ENCODE measurements around the gene TPST2. TPM values are rescaled to one million over a fixed set of nuclear protein-coding genes. Genes with fewer than 3 reads are reported as not detected.

TPST2 gene
- total RNA-seq, 2 experiments from 2014 or later, result 7.2 to 7.4 TPM

GRCh38 chr22:26604368-26604767 lies 14.4 kb upstream of the TPST2 start:
- no peak overlapping the region for H3K27ac Mint-ChIP-seq
- no peaks in the 10 kb centered on the region for H3K4me1 Mint-ChIP-seq (ENCODE audit: low read depth)
- POLR2A ChIA-PET, result no interaction called here
- TF ChIP-seq, protein P1, sequence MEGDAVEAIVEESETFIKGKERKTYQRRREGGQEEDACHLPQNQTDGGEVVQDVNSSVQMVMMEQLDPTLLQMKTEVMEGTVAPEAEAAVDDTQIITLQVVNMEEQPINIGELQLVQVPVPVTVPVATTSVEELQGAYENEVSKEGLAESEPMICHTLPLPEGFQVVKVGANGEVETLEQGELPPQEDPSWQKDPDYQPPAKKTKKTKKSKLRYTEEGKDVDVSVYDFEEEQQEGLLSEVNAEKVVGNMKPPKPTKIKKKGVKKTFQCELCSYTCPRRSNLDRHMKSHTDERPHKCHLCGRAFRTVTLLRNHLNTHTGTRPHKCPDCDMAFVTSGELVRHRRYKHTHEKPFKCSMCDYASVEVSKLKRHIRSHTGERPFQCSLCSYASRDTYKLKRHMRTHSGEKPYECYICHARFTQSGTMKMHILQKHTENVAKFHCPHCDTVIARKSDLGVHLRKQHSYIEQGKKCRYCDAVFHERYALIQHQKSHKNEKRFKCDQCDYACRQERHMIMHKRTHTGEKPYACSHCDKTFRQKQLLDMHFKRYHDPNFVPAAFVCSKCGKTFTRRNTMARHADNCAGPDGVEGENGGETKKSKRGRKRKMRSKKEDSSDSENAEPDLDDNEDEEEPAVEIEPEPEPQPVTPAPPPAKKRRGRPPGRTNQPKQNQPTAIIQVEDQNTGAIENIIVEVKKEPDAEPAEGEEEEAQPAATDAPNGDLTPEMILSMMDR (IDR thresholded peaks at IDR 0.05), result no peak
- Histone ChIP-seq H3K4me1 (ENCODE audit: insufficient read depth, low read length) (peaks cover under 1% of the 10 kb centered on the region), H3K36me3 (ENCODE audit: insufficient read depth, low read length) (no peaks in the 10 kb centered on the region), H3K9me3 (ENCODE audit: control insufficient read depth in 1 of 2, insufficient read depth in 1 of 2, low read length in 2 of 2) (no peaks in the 10 kb centered on the region), H3K27ac (ENCODE audit: low read depth in 1 of 2, low read length in 2 of 2) (no peak overlapping the region), H3K4me3 (ENCODE audit: low read length) (no peak overlapping the region), H3K27me3 (ENCODE audit: control insufficient read depth in 1 of 2, insufficient read depth in 2 of 2, low read length in 2 of 2) (no peaks in the 10 kb centered on the region)
- H3K4me3 Mint-ChIP-seq, result no peak overlapping the region
- CTCF ChIA-PET, result no interaction called here
- no peaks in the 10 kb centered on the region for H3K36me3 Mint-ChIP-seq (ENCODE audit: low read depth)
- DNase-seq (no peak), ATAC-seq (ENCODE audit: poor library complexity) (no peak)
- H3K9me3 Mint-ChIP-seq, result no peaks in the 10 kb centered on the region
- peaks cover 4% of the 10 kb centered on the region for H3K27me3 Mint-ChIP-seq
- intact Hi-C loops (cut with DNase I, micrococcal nuclease), result no loop called here

DNA sequence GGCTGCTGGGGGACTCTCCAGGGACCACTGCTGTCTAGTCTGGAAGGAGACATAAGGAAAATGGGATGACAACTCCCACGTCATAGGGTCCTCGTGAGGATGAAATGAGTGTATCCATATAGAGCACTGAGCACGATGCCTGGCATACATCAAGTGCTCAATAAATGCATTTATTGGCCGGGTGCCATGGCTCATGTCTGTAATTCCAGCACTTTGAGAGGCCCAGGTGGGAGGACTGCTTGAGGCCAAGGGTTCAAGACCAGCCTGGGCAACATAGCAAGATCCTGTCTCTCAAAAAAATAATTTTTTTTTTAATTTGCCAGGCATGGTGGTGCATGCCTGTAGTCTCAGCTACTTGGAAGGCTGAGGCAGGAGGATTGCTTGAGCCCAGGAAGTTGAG lies 12.2 kb upstream of the TPST2 start:
- Mint-ChIP-seq H3K4me1 (ENCODE audit: low read depth) (no peaks in the 10 kb centered on the region), H3K4me3 (no peak overlapping the region), H3K27me3 (peaks cover 4% of the 10 kb centered on the region), H3K27ac (no peak overlapping the region), H3K9me3 (no peaks in the 10 kb centered on the region), H3K36me3 (ENCODE audit: low read depth) (no peaks in the 10 kb centered on the region)
- no peak for DNase-seq
- Histone ChIP-seq H3K27me3 (ENCODE audit: control insufficient read depth in 1 of 2, insufficient read depth in 2 of 2, low read length in 2 of 2) (no peaks in the 10 kb centered on the region), H3K36me3 (ENCODE audit: insufficient read depth, low read length) (no peaks in the 10 kb centered on the region), H3K27ac (ENCODE audit: low read depth in 1 of 2, low read length in 2 of 2) (no peak overlapping the region), H3K9me3 (ENCODE audit: control insufficient read depth in 1 of 2, insufficient read depth in 1 of 2, low read length in 2 of 2) (no peaks in the 10 kb centered on the region), H3K4me1 (ENCODE audit: insufficient read depth, low read length) (peaks cover 2% of the 10 kb centered on the region), H3K4me3 (ENCODE audit: low read length) (no peak overlapping the region)
- ChIA-PET CTCF (no interaction called here), POLR2A (no interaction called here)
- no peak for ATAC-seq (ENCODE audit: poor library complexity)
- TF ChIP-seq, protein P1 (IDR thresholded peaks at IDR 0.05), result no peak
- intact Hi-C loops (cut with DNase I, micrococcal nuclease), result no loop called here

DNA sequence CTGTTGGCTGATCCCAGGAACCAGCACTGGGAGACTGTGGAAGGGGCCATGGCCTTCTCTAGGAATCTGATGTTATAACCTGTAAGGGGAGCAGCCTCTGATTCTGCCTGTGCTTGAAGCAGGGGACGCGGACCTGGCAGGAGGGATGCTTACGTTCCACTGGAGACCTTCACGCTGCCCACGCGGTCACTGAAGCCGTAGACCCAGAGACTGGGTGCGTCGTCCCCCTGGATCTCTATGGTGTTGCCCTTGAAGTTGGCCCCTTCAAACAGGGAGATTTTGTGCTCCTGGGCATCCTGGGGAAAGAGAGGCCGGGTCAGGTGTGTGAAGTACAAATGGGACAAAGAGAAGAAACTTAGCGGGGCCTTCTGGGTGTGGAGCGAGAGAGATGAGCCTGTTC lies 11.8 kb upstream of the TPST2 start:
- no peak overlapping the region for H3K27ac Mint-ChIP-seq
- POLR2A ChIA-PET, result no interaction called here
- Histone ChIP-seq H3K27me3 (ENCODE audit: control insufficient read depth in 1 of 2, insufficient read depth in 2 of 2, low read length in 2 of 2) (no peaks in the 10 kb centered on the region), H3K36me3 (ENCODE audit: insufficient read depth, low read length) (no peaks in the 10 kb centered on the region), H3K9me3 (ENCODE audit: control insufficient read depth in 1 of 2, insufficient read depth in 1 of 2, low read length in 2 of 2) (no peaks in the 10 kb centered on the region), H3K27ac (ENCODE audit: low read depth in 1 of 2, low read length in 2 of 2) (no peak overlapping the region), H3K4me3 (ENCODE audit: low read length) (no peak overlapping the region), H3K4me1 (ENCODE audit: insufficient read depth, low read length) (peaks cover 2% of the 10 kb centered on the region)
- TF ChIP-seq, protein P1 (IDR thresholded peaks at IDR 0.05), result no peak
- DNase-seq (no peak), ATAC-seq (ENCODE audit: poor library complexity) (no peak)
- intact Hi-C loops (cut with DNase I, micrococcal nuclease), result no loop called here
- CTCF ChIA-PET, result no interaction called here
- H3K4me1 Mint-ChIP-seq (ENCODE audit: low read depth), result no peaks in the 10 kb centered on the region
- no peaks in the 10 kb centered on the region for H3K9me3 Mint-ChIP-seq
- no peaks in the 10 kb centered on the region for H3K36me3 Mint-ChIP-seq (ENCODE audit: low read depth)
- no peak overlapping the region for H3K4me3 Mint-ChIP-seq
- H3K27me3 Mint-ChIP-seq, result peaks cover 4% of the 10 kb centered on the region
